ENCODE results near the gene MRPL43. TPM values are rescaled to one million over a fixed set of nuclear protein-coding genes. Genes with fewer than 3 reads are reported as not detected.

MRPL43 gene
- total RNA-seq, 2 experiments from 2014 or later, result 53.8 to 56.2 TPM

DNA sequence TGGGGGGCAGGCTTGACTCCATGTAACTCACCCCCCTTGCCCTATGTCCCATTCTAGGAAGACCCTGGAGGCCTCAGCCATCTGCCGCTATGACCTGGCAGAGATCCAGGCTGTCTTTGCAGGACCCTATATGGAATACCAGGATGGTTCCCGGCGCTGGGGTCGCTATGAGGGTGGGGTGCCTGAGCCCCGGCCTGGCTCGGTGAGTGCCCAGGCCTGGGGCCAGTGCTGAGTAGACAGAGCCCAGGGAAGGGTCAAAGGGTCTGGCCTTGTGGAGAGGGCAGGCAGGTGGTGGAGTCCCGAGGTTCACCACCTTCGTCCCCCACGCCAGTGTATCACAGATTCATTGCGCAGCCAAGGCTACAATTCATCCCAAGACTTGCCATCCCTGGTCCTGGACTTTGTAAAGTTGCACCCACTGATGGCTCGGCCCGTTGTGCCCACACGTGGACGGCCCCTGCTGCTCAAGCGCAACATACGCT lies 7.5 kb downstream of the MRPL43 start:
- TF ChIP-seq, protein P1, sequence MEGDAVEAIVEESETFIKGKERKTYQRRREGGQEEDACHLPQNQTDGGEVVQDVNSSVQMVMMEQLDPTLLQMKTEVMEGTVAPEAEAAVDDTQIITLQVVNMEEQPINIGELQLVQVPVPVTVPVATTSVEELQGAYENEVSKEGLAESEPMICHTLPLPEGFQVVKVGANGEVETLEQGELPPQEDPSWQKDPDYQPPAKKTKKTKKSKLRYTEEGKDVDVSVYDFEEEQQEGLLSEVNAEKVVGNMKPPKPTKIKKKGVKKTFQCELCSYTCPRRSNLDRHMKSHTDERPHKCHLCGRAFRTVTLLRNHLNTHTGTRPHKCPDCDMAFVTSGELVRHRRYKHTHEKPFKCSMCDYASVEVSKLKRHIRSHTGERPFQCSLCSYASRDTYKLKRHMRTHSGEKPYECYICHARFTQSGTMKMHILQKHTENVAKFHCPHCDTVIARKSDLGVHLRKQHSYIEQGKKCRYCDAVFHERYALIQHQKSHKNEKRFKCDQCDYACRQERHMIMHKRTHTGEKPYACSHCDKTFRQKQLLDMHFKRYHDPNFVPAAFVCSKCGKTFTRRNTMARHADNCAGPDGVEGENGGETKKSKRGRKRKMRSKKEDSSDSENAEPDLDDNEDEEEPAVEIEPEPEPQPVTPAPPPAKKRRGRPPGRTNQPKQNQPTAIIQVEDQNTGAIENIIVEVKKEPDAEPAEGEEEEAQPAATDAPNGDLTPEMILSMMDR (conservative IDR thresholded peaks at IDR 0.05; ENCODE audit: low read length), result no peak
- no peak for TF ChIP-seq EZH2phosphoT487 (IDR thresholded peaks at IDR 0.05; ENCODE audit: borderline replicate concordance, low read depth, low read length)
- Histone ChIP-seq H3K36me3 (ENCODE audit: insufficient read depth, low read length) (no peaks in the 10 kb centered on the region; the same call in 1 of the 2 replicates), H3K79me2 (ENCODE audit: insufficient read depth, low read depth, low read length) (no peaks in the 10 kb centered on the region), H3K9me2 (ENCODE audit: insufficient read depth, low read length) (no peaks in the 10 kb centered on the region), H3K4me3 (ENCODE audit: low read depth, low read length, poor library complexity, severe bottlenecking) (no peak overlapping the region), H2AFZ (ENCODE audit: low read length) (no peak overlapping the region), H3K9me3 (ENCODE audit: low read length) (no peaks in the 10 kb centered on the region), H4K20me1 (ENCODE audit: insufficient read depth, low read length) (no peaks in the 10 kb centered on the region), H3K4me2 (ENCODE audit: low read length) (no peak overlapping the region), H3K27ac (ENCODE audit: low read depth, low read length, poor library complexity, severe bottlenecking) (no peak overlapping the region), H3K4me1 (ENCODE audit: insufficient read depth, low read length, poor library complexity, severe bottlenecking) (no peaks in the 10 kb centered on the region)
- intact Hi-C loops (cut with micrococcal nuclease; ENCODE audit: unreplicated experiment), result no loop called here
- ChIA-PET CTCF (ENCODE audit: unreplicated experiment) (interaction anchor here (0.5 kb wide), 1 partner anchor 34 kb away, joined by 4 read pairs; no protein-coding TSS in a partner anchor), POLR2A (no interaction called here)
- DNase-seq (ENCODE audit: low spot score), result no peak
- no TSS peak for BruUV-seq (replicated peaks)

DNA sequence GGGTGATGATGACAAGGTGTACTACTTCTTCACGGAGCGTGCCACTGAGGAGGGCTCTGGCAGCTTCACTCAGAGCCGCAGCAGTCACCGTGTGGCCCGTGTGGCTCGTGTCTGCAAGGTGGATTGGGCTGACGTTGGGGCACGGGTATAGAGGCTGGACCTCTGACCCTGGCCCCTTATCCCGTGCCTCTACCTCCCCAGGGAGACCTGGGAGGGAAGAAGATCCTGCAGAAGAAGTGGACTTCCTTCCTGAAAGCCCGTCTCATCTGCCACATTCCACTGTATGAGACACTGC lies 8.4 kb downstream of the MRPL43 start:
- intact Hi-C loops (cut with micrococcal nuclease; ENCODE audit: unreplicated experiment), result no loop called here
- H3K4me2 ChIP-seq (ENCODE audit: low read length), result no peak overlapping the region
- H3K79me2 ChIP-seq (ENCODE audit: insufficient read depth, low read depth, low read length), result no peaks in the 10 kb centered on the region
- CTCF ChIA-PET (ENCODE audit: unreplicated experiment), result no interaction called here
- no TSS peak for BruUV-seq (replicated peaks)
- H3K9me2 ChIP-seq (ENCODE audit: insufficient read depth, low read length), result no peaks in the 10 kb centered on the region
- TF ChIP-seq, protein P1 (conservative IDR thresholded peaks at IDR 0.05; ENCODE audit: low read length), result no peak
- no peak for TF ChIP-seq EZH2phosphoT487 (IDR thresholded peaks at IDR 0.05; ENCODE audit: borderline replicate concordance, low read depth, low read length)
- no peak overlapping the region for H3K27ac ChIP-seq (ENCODE audit: low read depth, low read length, poor library complexity, severe bottlenecking)
- H3K36me3 ChIP-seq (ENCODE audit: insufficient read depth, low read length), result no peaks in the 10 kb centered on the region; the same call in 1 of the 2 replicates
- H3K9me3 ChIP-seq (ENCODE audit: low read length), result no peaks in the 10 kb centered on the region
- POLR2A ChIA-PET, result no interaction called here
- no peak overlapping the region for H3K4me3 ChIP-seq (ENCODE audit: low read depth, low read length, poor library complexity, severe bottlenecking)
- no peak for DNase-seq (ENCODE audit: low spot score)
- no peak overlapping the region for H2AFZ ChIP-seq (ENCODE audit: low read length)
- no peaks in the 10 kb centered on the region for H4K20me1 ChIP-seq (ENCODE audit: insufficient read depth, low read length)
- H3K4me1 ChIP-seq (ENCODE audit: insufficient read depth, low read length, poor library complexity, severe bottlenecking), result no peaks in the 10 kb centered on the region

DNA sequence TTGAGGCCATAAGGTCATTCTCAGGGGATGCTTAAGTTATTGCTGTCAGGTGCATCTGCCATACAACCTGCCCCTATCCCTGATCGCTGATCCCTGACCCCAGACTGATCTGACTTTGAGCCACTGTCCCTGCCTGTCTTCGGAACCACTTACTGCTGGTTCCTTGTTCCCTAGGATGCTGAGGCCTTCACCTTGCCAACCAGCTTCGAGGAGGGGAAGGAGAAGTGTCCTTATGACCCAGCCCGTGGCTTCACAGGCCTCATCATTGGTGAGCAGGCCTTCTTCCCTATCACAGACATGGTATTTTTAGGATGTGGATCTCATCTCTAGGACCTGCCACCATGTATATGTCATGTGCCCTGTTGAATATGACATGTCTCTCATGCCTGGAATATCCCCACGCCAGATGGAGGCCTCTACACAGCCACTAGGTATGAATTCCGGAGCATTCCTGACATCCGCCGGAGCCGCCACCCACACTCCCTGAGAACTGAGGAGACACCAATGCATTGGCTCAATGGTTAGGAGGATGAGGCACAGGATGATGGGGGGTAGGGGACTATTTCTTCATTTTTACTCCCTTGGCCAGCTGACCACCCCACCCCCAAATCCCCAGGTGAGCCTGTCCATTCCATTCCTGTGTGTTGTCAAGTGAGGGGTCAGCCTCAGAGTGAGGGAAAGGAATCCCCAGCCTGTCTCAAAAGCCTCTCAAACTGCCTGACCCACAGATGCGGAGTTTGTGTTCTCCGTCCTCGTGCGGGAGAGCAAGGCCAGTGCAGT lies 9.0 kb downstream of the MRPL43 start:
- no peaks in the 10 kb centered on the region for H3K9me3 ChIP-seq (ENCODE audit: low read length)
- no peak overlapping the region for H3K4me3 ChIP-seq (ENCODE audit: low read depth, low read length, poor library complexity, severe bottlenecking)
- no peaks in the 10 kb centered on the region for H3K79me2 ChIP-seq (ENCODE audit: insufficient read depth, low read depth, low read length)
- H3K4me2 ChIP-seq (ENCODE audit: low read length), result no peak overlapping the region
- intact Hi-C loops (cut with micrococcal nuclease; ENCODE audit: unreplicated experiment), result no loop called here
- DNase-seq (ENCODE audit: low spot score), result no peak
- POLR2A ChIA-PET, result no interaction called here
- H2AFZ ChIP-seq (ENCODE audit: low read length), result no peak overlapping the region
- H3K36me3 ChIP-seq (ENCODE audit: insufficient read depth, low read length), result no peaks in the 10 kb centered on the region; the same call in 1 of the 2 replicates
- no peak overlapping the region for H3K27ac ChIP-seq (ENCODE audit: low read depth, low read length, poor library complexity, severe bottlenecking)
- no peak for TF ChIP-seq EZH2phosphoT487 (IDR thresholded peaks at IDR 0.05; ENCODE audit: borderline replicate concordance, low read depth, low read length)
- TF ChIP-seq, protein P1 (conservative IDR thresholded peaks at IDR 0.05; ENCODE audit: low read length), result no peak
- CTCF ChIA-PET (ENCODE audit: unreplicated experiment), result no interaction called here
- no peaks in the 10 kb centered on the region for H3K9me2 ChIP-seq (ENCODE audit: insufficient read depth, low read length)
- no peaks in the 10 kb centered on the region for H4K20me1 ChIP-seq (ENCODE audit: insufficient read depth, low read length)
- BruUV-seq (replicated peaks), result no TSS peak
- no peaks in the 10 kb centered on the region for H3K4me1 ChIP-seq (ENCODE audit: insufficient read depth, low read length, poor library complexity, severe bottlenecking)

Measured in OCI-LY7 (cell line).